ENCODE results near the gene GLI3.

DNA sequence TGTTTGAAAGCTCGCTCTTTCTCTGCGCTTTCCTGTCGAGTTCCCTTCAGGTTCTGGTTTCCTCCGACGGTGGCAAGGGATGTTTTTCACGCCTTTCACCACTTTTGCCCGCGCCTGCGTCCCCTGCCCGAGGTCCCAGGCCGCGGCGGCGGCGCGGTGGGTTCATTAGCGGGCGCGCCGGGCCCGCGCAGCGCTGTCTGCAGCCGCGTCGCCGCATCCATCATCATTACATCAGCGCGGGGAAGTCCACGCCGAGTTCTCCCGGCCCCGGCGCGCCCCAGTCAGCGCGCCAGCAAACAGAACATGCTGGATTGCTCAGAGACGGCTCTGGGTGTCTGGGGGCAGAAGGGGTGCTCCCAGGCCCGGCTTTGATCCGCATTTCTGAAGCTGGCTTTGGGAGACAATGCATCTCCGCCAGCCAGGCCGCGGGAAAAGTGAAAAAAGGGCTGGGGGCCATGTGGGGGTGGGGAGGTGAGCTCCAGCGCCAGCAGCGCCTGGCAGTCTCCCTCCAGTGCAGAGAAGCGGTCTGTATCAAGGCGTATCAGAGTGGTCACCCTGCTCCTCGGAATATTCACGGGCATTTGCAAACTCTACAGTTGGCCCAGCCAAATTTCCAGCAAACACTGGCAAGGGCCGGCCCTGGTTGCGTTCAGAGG, 8.9 kb downstream of the GLI3 start:
- TF ChIP-seq CTCF (conservative IDR thresholded peaks at IDR 0.05 in 1 of 2, IDR thresholded peaks at IDR 0.05 in 1 of 2; ENCODE audit: low read depth in 1 of 2, low read length in 2 of 2) (no peak), EZH2 (IDR thresholded peaks at IDR 0.05; ENCODE audit: low read length, missing control alignments) (no peak)

Data from fibroblast of lung (primary cell).